Measurements from ENCODE around the gene SYNPO2. TPM values are rescaled to one million over a fixed set of nuclear protein-coding genes. Genes with fewer than 3 reads are reported as not detected.

The SYNPO2 gene
- total RNA-seq, 1 experiment from 2014 or later = 0.93 TPM

DNA sequence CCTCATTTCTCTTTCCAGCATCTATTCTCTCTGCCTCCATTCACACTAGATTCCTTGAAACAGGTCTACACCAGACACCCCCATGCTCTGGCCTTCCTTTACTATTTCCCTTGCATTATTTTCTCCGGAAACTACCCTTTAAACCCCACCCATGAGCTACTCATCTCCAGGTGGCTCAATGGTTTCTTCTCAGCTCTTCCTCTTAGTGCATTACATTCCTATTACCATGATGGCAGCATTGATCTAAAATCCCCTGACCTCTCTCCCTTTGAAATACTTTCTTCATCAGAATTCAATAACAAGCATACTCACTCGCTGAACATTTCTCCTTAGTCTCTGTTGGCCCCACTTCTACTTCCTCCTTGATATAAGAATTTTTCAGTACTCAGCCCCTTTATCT lies 94.6 kb downstream of the SYNPO2 start:
- Histone ChIP-seq H3K4me3 (replicated peaks in 1 of 2; ENCODE audit: low read depth in 1 of 2, low read length in 2 of 2) (no peak overlapping the region), H3K27ac (ENCODE audit: low read depth, low read length) (no peak overlapping the region), H3K4me2 (ENCODE audit: low read length) (no peak overlapping the region), H2AFZ (ENCODE audit: low read depth, low read length, poor library complexity, severe bottlenecking) (no peak overlapping the region), H3K79me2 (ENCODE audit: insufficient read depth, low read length) (no peaks in the 10 kb centered on the region), H3K4me1 (ENCODE audit: control insufficient read depth in 1 of 2, insufficient read depth in 2 of 2, low read length in 2 of 2) (peaks cover 0 to 7% of the 10 kb centered on the region in 2 experiments; a peak in 1 of 4 replicates), H3K9me3 (ENCODE audit: control insufficient read depth in 1 of 2, insufficient read depth in 1 of 2, low read depth in 1 of 2, low read length in 2 of 2) (no peaks in the 10 kb centered on the region), H3K27me3 (ENCODE audit: insufficient read depth, low read length) (no peaks in the 10 kb centered on the region), H4K20me1 (ENCODE audit: insufficient read depth) (no peaks in the 10 kb centered on the region), H3K36me3 (ENCODE audit: control insufficient read depth in 1 of 2, insufficient read depth in 2 of 2, low read length in 2 of 2) (no peaks in the 10 kb centered on the region), H3K9ac (ENCODE audit: low read length) (no peak overlapping the region), H3K9me2 (ENCODE audit: insufficient read depth) (no peaks in the 10 kb centered on the region)
- ChIA-PET POLR2A (no interaction called here), CTCF (interaction anchor here (1.1 to 2.1 kb wide), 2 partner anchors 57 to 510 kb away, joined by 3 to 5 read pairs; no protein-coding TSS in a partner anchor), RAD21 (ENCODE audit: low non-redundant PET in 1 of 2, low total read pairs in 2 of 2, uncharacterized antibody in 2 of 2, unreplicated experiment in 2 of 2) (interaction anchor here in 1 of 2 experiments (0.6 kb wide), 1 partner anchor 39 kb away, joined by 3 read pairs; no protein-coding TSS in a partner anchor)
- intact Hi-C loops (cut with micrococcal nuclease) = loop anchor here (2.0 to 5.0 kb wide), 4 partner anchors 59 to 1068 kb away; no protein-coding TSS in a partner anchor
- ATAC-seq (no peak), DNase-seq (ENCODE audit: low read depth, low spot score) (no peak)
- no TSS peak for BruUV-seq (replicated peaks)
- TF ChIP-seq EZH2 (IDR thresholded peaks at IDR 0.05) = no peak
- TF ChIP-seq, protein P1, sequence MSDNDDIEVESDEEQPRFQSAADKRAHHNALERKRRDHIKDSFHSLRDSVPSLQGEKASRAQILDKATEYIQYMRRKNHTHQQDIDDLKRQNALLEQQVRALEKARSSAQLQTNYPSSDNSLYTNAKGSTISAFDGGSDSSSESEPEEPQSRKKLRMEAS (IDR thresholded peaks at IDR 0.05) = no peak

DNA sequence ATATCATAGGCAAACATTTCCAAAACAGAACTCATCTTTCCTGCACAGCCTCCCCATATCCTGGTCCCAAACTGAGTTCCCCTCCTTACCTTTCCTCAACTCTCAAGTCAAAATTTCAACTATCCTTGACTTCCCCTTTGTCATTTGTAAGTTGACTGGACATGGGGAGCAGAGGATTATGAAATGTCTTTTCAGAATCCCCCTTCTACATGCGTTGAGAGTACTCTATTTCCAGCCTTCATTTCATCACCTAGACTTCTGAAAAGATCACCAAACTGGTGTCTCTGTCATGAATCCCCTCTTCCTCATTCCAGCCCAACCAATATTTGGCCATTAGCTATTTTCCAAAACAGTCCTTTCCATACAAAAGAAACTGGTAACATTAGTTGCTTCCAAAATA lies 95.2 kb downstream of the SYNPO2 start:
- no peak overlapping the region for H2AFZ ChIP-seq (ENCODE audit: low read depth, low read length, poor library complexity, severe bottlenecking)
- H3K4me3 ChIP-seq (replicated peaks in 1 of 2; ENCODE audit: low read depth in 1 of 2, low read length in 2 of 2) = no peak overlapping the region
- H3K4me2 ChIP-seq (ENCODE audit: low read length) = no peak overlapping the region
- no peaks in the 10 kb centered on the region for H3K27me3 ChIP-seq (ENCODE audit: insufficient read depth, low read length)
- ChIA-PET POLR2A (no interaction called here), RAD21 (ENCODE audit: low non-redundant PET in 1 of 2, low total read pairs in 2 of 2, uncharacterized antibody in 2 of 2, unreplicated experiment in 2 of 2) (no interaction called here), CTCF (interaction anchor here (1.1 to 2.1 kb wide), 2 partner anchors 57 to 509 kb away, joined by 3 to 5 read pairs; no protein-coding TSS in a partner anchor)
- no peak overlapping the region for H3K9ac ChIP-seq (ENCODE audit: low read length)
- no peaks in the 10 kb centered on the region for H3K36me3 ChIP-seq (ENCODE audit: control insufficient read depth in 1 of 2, insufficient read depth in 2 of 2, low read length in 2 of 2)
- peaks cover 0 to 7% of the 10 kb centered on the region in 2 experiments; a peak in 1 of 4 replicates for H3K4me1 ChIP-seq (ENCODE audit: control insufficient read depth in 1 of 2, insufficient read depth in 2 of 2, low read length in 2 of 2)
- BruUV-seq (replicated peaks) = no TSS peak
- DNase-seq (ENCODE audit: low read depth, low spot score) = no peak
- no peaks in the 10 kb centered on the region for H3K9me3 ChIP-seq (ENCODE audit: control insufficient read depth in 1 of 2, insufficient read depth in 1 of 2, low read depth in 1 of 2, low read length in 2 of 2)
- H3K9me2 ChIP-seq (ENCODE audit: insufficient read depth) = no peaks in the 10 kb centered on the region
- no peaks in the 10 kb centered on the region for H4K20me1 ChIP-seq (ENCODE audit: insufficient read depth)
- ATAC-seq = no peak
- no peak overlapping the region for H3K27ac ChIP-seq (ENCODE audit: low read depth, low read length)
- TF ChIP-seq YY1 (IDR thresholded peaks at IDR 0.05; ENCODE audit: extremely low read depth, insufficient replicate concordance, low read depth, low read length) (no peak), EGR1 (IDR thresholded peaks at IDR 0.05; ENCODE audit: low read depth) (no peak)
- H3K79me2 ChIP-seq (ENCODE audit: insufficient read depth, low read length) = no peaks in the 10 kb centered on the region
- intact Hi-C loops (cut with micrococcal nuclease) = loop anchor here (2.0 to 5.0 kb wide), 4 partner anchors 58 to 1067 kb away; no protein-coding TSS in a partner anchor
